ENCODE data around the gene AHRR. TPM values are rescaled to one million over a fixed set of nuclear protein-coding genes. Genes with fewer than 3 reads are reported as not detected.

AHRR gene
- total RNA-seq, 1 donor from 2014 or later = 1.0 TPM

DNA sequence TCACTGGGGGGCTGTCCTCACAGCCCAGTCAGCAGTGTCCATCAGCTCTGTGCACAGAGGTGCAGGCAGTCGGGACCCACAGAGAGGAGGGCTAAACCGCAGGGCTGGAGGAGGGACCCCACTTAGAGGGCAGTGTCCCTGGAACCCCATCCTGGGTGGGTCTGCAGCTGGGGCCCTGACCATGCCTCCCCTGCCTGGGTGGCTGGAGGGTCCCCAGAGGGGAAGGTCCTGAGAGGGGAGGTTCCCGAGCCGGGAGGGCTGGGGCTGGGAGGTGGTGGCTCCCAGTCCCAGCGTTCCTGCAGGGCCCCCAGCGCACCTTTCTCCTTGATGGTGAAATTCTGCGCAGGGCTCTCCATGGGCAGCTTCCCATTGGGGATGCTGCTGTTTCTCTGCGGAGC is 154.2 kb downstream of the AHRR start:
- DNase-seq (ENCODE audit: low read depth, low spot score) = no peak
- H3K4me3 Mint-ChIP-seq = no peak overlapping the region
- H3K27me3 Mint-ChIP-seq (ENCODE audit: low read depth) = peaks cover 31% of the 10 kb centered on the region
- TF ChIP-seq CTCF (conservative IDR thresholded peaks at IDR 0.05) = no peak
- H3K36me3 Mint-ChIP-seq (ENCODE audit: low read depth) = no peaks in the 10 kb centered on the region
- H3K4me1 Mint-ChIP-seq = peaks cover 7% of the 10 kb centered on the region
- no peak overlapping the region for H3K27ac Mint-ChIP-seq (ENCODE audit: unreplicated experiment)
- no peaks in the 10 kb centered on the region for H3K9me3 Mint-ChIP-seq

GRCh38 chr5:476102-476813 is 154.7 kb downstream of the AHRR start:
- Mint-ChIP-seq H3K27me3 (ENCODE audit: low read depth) (peaks cover 31% of the 10 kb centered on the region), H3K4me3 (no peak overlapping the region), H3K27ac (ENCODE audit: unreplicated experiment) (no peak overlapping the region), H3K4me1 (peaks cover 7% of the 10 kb centered on the region), H3K9me3 (no peaks in the 10 kb centered on the region), H3K36me3 (ENCODE audit: low read depth) (no peaks in the 10 kb centered on the region)
- DNase-seq (ENCODE audit: low read depth, low spot score) = no peak
- no peak for TF ChIP-seq CTCF (conservative IDR thresholded peaks at IDR 0.05)

DNA sequence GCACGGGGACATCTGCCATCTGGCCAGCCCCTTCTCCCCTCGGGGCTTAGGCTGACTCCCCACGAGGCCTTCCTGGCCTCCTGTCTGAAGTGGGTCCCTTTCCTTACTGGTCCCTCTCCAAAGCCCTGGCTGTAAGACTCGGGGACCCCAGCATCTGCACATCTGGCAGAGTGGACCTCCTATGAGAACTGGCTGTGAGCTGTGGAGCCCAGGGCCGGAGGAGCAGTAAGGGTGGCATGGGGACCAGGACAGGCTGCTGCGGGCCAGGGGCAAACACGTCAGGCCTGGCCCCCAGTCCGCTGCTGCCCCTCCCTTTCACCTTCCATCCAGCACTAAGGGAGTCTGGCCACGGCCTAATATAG is 155.3 kb downstream of the AHRR start:
- H3K4me1 Mint-ChIP-seq = peaks cover 2% of the 10 kb centered on the region
- DNase-seq (ENCODE audit: low read depth, low spot score) = no peak
- H3K36me3 Mint-ChIP-seq (ENCODE audit: low read depth) = no peaks in the 10 kb centered on the region
- no peaks in the 10 kb centered on the region for H3K9me3 Mint-ChIP-seq
- H3K4me3 Mint-ChIP-seq = no peak overlapping the region
- H3K27ac Mint-ChIP-seq (ENCODE audit: unreplicated experiment) = no peak overlapping the region
- H3K27me3 Mint-ChIP-seq (ENCODE audit: low read depth) = peaks cover 31% of the 10 kb centered on the region
- TF ChIP-seq CTCF (conservative IDR thresholded peaks at IDR 0.05) = no peak

DNA sequence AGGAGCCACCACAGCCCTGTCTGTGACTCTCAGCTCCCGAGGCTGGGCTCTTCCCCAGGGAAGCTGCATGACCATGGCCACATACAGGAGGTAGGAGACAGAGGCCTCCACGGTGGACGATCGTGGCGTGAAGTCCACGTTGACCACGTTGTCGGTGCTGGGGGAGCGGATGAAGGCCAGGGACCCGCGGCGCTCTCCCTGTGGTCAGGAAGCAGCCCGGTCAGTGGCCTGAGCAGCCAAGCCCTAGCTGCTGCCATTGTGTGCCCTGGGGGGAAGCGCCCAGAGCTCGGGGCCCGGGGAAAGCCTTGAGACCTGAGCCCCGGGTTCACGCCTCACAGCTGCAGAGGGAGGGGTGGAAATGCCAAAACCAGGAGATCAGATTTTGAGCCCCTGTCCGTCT is 155.7 kb downstream of the AHRR start:
- no peaks in the 10 kb centered on the region for H3K36me3 Mint-ChIP-seq (ENCODE audit: low read depth)
- no peak for TF ChIP-seq CTCF (conservative IDR thresholded peaks at IDR 0.05)
- H3K4me3 Mint-ChIP-seq = peak overlapping the region; percentile 49
- H3K9me3 Mint-ChIP-seq = no peaks in the 10 kb centered on the region
- H3K27ac Mint-ChIP-seq (ENCODE audit: unreplicated experiment) = no peak overlapping the region
- DNase-seq (ENCODE audit: low read depth, low spot score) = no peak
- no peaks in the 10 kb centered on the region for H3K4me1 Mint-ChIP-seq
- peaks cover 31% of the 10 kb centered on the region for H3K27me3 Mint-ChIP-seq (ENCODE audit: low read depth)

DNA sequence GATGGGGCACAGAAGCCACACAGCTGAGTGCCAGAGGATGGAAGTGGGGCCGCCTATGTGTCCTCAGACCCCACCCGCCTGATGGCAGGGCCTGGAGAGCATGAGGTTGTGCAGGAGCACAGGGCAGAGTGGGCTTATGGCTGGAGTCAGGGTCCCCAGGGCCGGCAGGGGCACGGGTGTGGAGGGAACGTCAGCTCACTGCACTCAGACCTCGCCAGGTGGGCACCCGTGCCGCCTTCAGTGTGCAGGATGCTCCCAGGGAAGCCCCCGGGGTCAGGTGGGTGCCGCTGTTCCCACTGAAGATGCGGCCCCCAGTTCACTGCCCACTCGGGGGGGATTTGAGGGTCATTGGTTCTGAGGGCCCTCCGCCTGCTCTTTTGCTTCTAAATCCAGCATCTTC is 156.4 kb downstream of the AHRR start:
- H3K4me3 Mint-ChIP-seq = peak overlapping the region; percentile 49
- no peaks in the 10 kb centered on the region for H3K4me1 Mint-ChIP-seq
- no peak for DNase-seq (ENCODE audit: low read depth, low spot score)
- TF ChIP-seq CTCF (conservative IDR thresholded peaks at IDR 0.05) = no peak
- no peak overlapping the region for H3K27ac Mint-ChIP-seq (ENCODE audit: unreplicated experiment)
- no peaks in the 10 kb centered on the region for H3K36me3 Mint-ChIP-seq (ENCODE audit: low read depth)
- H3K27me3 Mint-ChIP-seq (ENCODE audit: low read depth) = peaks cover 31% of the 10 kb centered on the region
- no peaks in the 10 kb centered on the region for H3K9me3 Mint-ChIP-seq

All from neural crest cell (in vitro differentiated cells).